WTC11 (cell line): ENCODE measurements around the gene SPNS2. TPM values are rescaled to one million over a fixed set of nuclear protein-coding genes. Genes with fewer than 3 reads are reported as not detected.
A peak's percentile ranks its signal among the peaks of the same experiment; 100 is the strongest.

Experiments used
- ATAC-seq: fragments of 200-7000 bp; cut with Tn5 transposase; 2 replicates; pipeline ENCODE4 v1.10.0; 2021; ENCODE audit warnings: mild to moderate bottlenecking, moderate library complexity
- CTCF ChIA-PET: fragments of 300-600 bp; sonication (Branson Sonifier 250); formaldehyde crosslinking; loops from one replicate; lab custom pipeline; 2021; ENCODE audit warnings: antibody characterized with exemption; lab: Charles Lee
- POLR2A ChIA-PET: fragments of 350-600 bp; sonication (Branson Sonifier 250); formaldehyde crosslinking; loops from one replicate; lab custom pipeline; 2021; ENCODE audit warnings: antibody characterized with exemption; lab: Charles Lee
- DNase-seq: peaks from one replicate; pipeline ENCODE4 v3.0.0; 2021; ENCODE audit warnings: low spot score
- H3K27ac Mint-ChIP-seq: 2 replicates; pipeline ENCODE4 v1.8.0; 2021; ENCODE audit warnings: mixed read lengths
- H3K27me3 Mint-ChIP-seq: 2 replicates; pipeline ENCODE4 v1.8.0; 2021; ENCODE audit warnings: low read depth, mild to moderate bottlenecking, moderate library complexity, mixed read lengths
- H3K36me3 Mint-ChIP-seq: 2 replicates; pipeline ENCODE4 v1.8.0; 2021; ENCODE audit warnings: mixed read lengths
- H3K4me1 Mint-ChIP-seq: 2 replicates; pipeline ENCODE4 v1.8.0; 2022; ENCODE audit warnings: mixed read lengths
- H3K4me3 Mint-ChIP-seq: 2 replicates; pipeline ENCODE4 v1.8.0; 2021; ENCODE audit warnings: mild to moderate bottlenecking, moderate library complexity, mixed read lengths
- H3K9me3 Mint-ChIP-seq: 2 replicates; pipeline ENCODE4 v1.8.0; 2021; ENCODE audit warnings: mixed read lengths
- CBFB ChIP-seq: sonication (generic); formaldehyde crosslinking; IDR thresholded peaks from 2 replicates; pipeline ENCODE4 v1.8.1; 2022; ENCODE audit warnings: mild to moderate bottlenecking, low read depth, missing genetic modification reagents
- ELF4 ChIP-seq: sonication (generic); formaldehyde crosslinking; IDR thresholded peaks from 2 replicates; pipeline ENCODE4 v1.8.1; 2022; ENCODE audit warnings: low read depth, mild to moderate bottlenecking, moderate library complexity, missing genetic modification reagents
- ERG ChIP-seq: fragments of 250-450 bp; sonication (Bioruptor Pico); IDR thresholded peaks from 2 replicates; pipeline ENCODE4 v1.8.0; 2021; ENCODE audit warnings: mild to moderate bottlenecking
- FOXK1 ChIP-seq: sonication (generic); formaldehyde crosslinking; IDR thresholded peaks from 2 replicates; pipeline ENCODE4 v1.8.0; 2022; ENCODE audit warnings: mild to moderate bottlenecking, moderate library complexity, missing genetic modification reagents
- FOXP1 ChIP-seq: sonication (generic); formaldehyde crosslinking; IDR thresholded peaks from 2 replicates; pipeline ENCODE4 v1.8.0; 2022; ENCODE audit warnings: missing genetic modification reagents, mild to moderate bottlenecking, moderate library complexity, borderline replicate concordance
- NR1H2 ChIP-seq: sonication (generic); formaldehyde crosslinking; IDR thresholded peaks from 2 replicates; pipeline ENCODE4 v1.9.0; 2021; ENCODE audit warnings: mild to moderate bottlenecking, moderate library complexity, missing genetic modification reagents
- SOX15 ChIP-seq: fragments of 250-450 bp; sonication (Bioruptor Pico); IDR thresholded peaks from 2 replicates; pipeline ENCODE4 v1.9.0; 2021; ENCODE audit warnings: mild to moderate bottlenecking
- STAT6 ChIP-seq: sonication (generic); formaldehyde crosslinking; conservative IDR thresholded peaks from 2 replicates; pipeline ENCODE4 v1.8.1; 2023; ENCODE audit warnings: mild to moderate bottlenecking, low read depth, missing genetic modification reagents, moderate library complexity
- ZMAT4 ChIP-seq: fragments of 250-450 bp; sonication (Bioruptor Pico); IDR thresholded peaks from 2 replicates; pipeline ENCODE4 v1.9.0; 2021; ENCODE audit warnings: mild to moderate bottlenecking
- ZNF219 ChIP-seq: sonication (generic); formaldehyde crosslinking; IDR thresholded peaks from 2 replicates; pipeline ENCODE4 v1.8.0; 2023; ENCODE audit warnings: missing genetic modification reagents, mild to moderate bottlenecking, borderline replicate concordance
- ZNF396 ChIP-seq: fragments of 250-450 bp; sonication (Bioruptor Pico); IDR thresholded peaks from 2 replicates; pipeline ENCODE4 v1.8.0; 2021; ENCODE audit warnings: mild to moderate bottlenecking, moderate library complexity, borderline replicate concordance
- ZNF425 ChIP-seq: fragments of 250-450 bp; sonication (Bioruptor Pico); conservative IDR thresholded peaks from 2 replicates; pipeline ENCODE4 v1.9.0; 2021; ENCODE audit warnings: mild to moderate bottlenecking
- total RNA-seq: library from RNA; stranded (reverse); gene quantifications from 3 replicates; pipeline ENCODE4 v1.2.3, GENCODE V29; 2021

SPNS2 gene
- total RNA-seq, 1 experiment from 2014 or later = 0.87 TPM

- DNase-seq = no peak
- POLR2A ChIA-PET = no interaction called here
- H3K9me3 Mint-ChIP-seq = no peaks in the 10 kb centered on the region
- H3K36me3 Mint-ChIP-seq = no peaks in the 10 kb centered on the region
- TF ChIP-seq SOX15 (CRISPR knock-in tag) (no peak), ZNF425 (CRISPR knock-in tag) (no peak), CBFB (CRISPR knock-in tag) (no peak), ZMAT4 (CRISPR knock-in tag) (no peak), ZNF219 (CRISPR knock-in tag) (no peak), ELF4 (CRISPR knock-in tag) (no peak), NR1H2 (CRISPR knock-in tag) (no peak)
- TF ChIP-seq, all 79 proteins: peak for 0
- Mint-ChIP-seq H3K27ac (no peak overlapping the region), H3K4me1 (peaks cover 22% of the 10 kb centered on the region), H3K27me3 (peaks cover 77% of the 10 kb centered on the region), H3K4me3 (no peak overlapping the region)
- no peak for ATAC-seq
- CTCF ChIA-PET = no interaction called here
Observed at GRCh38 chr17:4531988-4532736, 33.5 kb downstream of the SPNS2 start.

GRCh38 chr17:4532860-4533522 is 34.3 kb downstream of the SPNS2 start:
- no peak for TF ChIP-seq STAT6 (CRISPR knock-in tag)
- 0 out of 2 replicates have a peak, but pooled peaks have one; percentile 26 for TF ChIP-seq FOXP1 (CRISPR knock-in tag)

GRCh38 chr17:4533523-4534504 is 35.1 kb downstream of the SPNS2 start:
- DNase-seq = no peak
- ChIA-PET POLR2A (no interaction called here), CTCF (interaction anchor here (1.1 to 8.2 kb wide), 2 partner anchors 34 to 113 kb away, joined by 4 to 57 read pairs; no protein-coding TSS in a partner anchor)
- Mint-ChIP-seq H3K27ac (no peak overlapping the region), H3K9me3 (no peaks in the 10 kb centered on the region), H3K27me3 (peaks cover 60% of the 10 kb centered on the region), H3K4me3 (no peak overlapping the region), H3K4me1 (peaks cover 18% of the 10 kb centered on the region), H3K36me3 (no peaks in the 10 kb centered on the region)
- no peak; the same call in 1 of the 2 replicates for ATAC-seq
- no peak for TF ChIP-seq ZNF396 (CRISPR knock-in tag)
- TF ChIP-seq ERG = no peak
- no peak for TF ChIP-seq FOXK1 (CRISPR knock-in tag)
- TF ChIP-seq ZMAT4 (CRISPR knock-in tag) = no peak

More at GRCh38 chr17:4532860-4533522, 34.3 kb downstream of the SPNS2 start:
- POLR2A ChIA-PET = no interaction called here
- peaks cover 18% of the 10 kb centered on the region for H3K4me1 Mint-ChIP-seq
- DNase-seq (no peak), ATAC-seq (no peak)
- CTCF ChIA-PET = no interaction called here
- no peak overlapping the region for H3K27ac Mint-ChIP-seq
- H3K4me3 Mint-ChIP-seq = no peak overlapping the region
- no peaks in the 10 kb centered on the region for H3K36me3 Mint-ChIP-seq
- peaks cover 69% of the 10 kb centered on the region for H3K27me3 Mint-ChIP-seq
- no peaks in the 10 kb centered on the region for H3K9me3 Mint-ChIP-seq
